Mammary epithelial cell (primary cell): ENCODE results near the gene PNPLA6.

Source experiments
- EZH2 ChIP-seq: IDR thresholded peaks from 2 replicates; pipeline ENCODE4 v1.6.1; 2012; ENCODE audit warnings: low read length, inconsistent platforms, borderline replicate concordance
- TF ChIP-seq, protein P1 (sequence below), 2 donors: IDR thresholded peaks in 1 of 2; conservative IDR thresholded peaks in 1 of 2; 2 replicates each; pipeline ENCODE4 v1.5.1; 2011 to 2012; ENCODE audit warnings: inconsistent platforms in 2 of 2, low read length in 2 of 2, mild to moderate bottlenecking in 2 of 2, control low read depth in 1 of 2, low read depth in 1 of 2; ENCODE audit not compliant: insufficient read depth in 1 of 2; ENCODE audit errors: extremely low read depth in 1 of 2

DNA sequence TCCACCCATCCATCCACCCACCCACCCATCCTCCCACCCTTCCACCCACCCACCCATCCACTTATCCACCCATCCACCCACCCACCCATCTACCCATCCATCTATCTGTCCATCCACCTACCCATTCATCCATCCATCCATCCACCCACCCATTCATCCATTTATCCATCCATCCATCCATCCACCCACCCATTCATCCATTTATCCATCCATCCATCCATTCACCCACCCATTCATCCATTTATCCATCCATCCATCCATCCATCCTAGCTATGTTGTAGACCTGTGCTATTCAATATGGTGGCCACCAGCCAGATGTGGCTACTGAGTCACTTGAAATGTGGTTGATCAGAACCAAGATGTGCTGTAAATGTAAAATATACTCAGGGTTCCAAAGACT, 65.2 kb downstream of the PNPLA6 start:
- TF ChIP-seq, protein P1, sequence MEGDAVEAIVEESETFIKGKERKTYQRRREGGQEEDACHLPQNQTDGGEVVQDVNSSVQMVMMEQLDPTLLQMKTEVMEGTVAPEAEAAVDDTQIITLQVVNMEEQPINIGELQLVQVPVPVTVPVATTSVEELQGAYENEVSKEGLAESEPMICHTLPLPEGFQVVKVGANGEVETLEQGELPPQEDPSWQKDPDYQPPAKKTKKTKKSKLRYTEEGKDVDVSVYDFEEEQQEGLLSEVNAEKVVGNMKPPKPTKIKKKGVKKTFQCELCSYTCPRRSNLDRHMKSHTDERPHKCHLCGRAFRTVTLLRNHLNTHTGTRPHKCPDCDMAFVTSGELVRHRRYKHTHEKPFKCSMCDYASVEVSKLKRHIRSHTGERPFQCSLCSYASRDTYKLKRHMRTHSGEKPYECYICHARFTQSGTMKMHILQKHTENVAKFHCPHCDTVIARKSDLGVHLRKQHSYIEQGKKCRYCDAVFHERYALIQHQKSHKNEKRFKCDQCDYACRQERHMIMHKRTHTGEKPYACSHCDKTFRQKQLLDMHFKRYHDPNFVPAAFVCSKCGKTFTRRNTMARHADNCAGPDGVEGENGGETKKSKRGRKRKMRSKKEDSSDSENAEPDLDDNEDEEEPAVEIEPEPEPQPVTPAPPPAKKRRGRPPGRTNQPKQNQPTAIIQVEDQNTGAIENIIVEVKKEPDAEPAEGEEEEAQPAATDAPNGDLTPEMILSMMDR (conservative IDR thresholded peaks at IDR 0.05 in 1 of 2, IDR thresholded peaks at IDR 0.05 in 1 of 2; ENCODE audit: extremely low read depth in 1 of 2, insufficient read depth in 1 of 2, low read depth in 1 of 2, low read length in 2 of 2), result no peak
- TF ChIP-seq EZH2, result no peak
